CD4-positive, alpha-beta T cell treated with Interleukin-15 for 4 hours (primary cell): ENCODE results near the gene WBP2.

ENCODE experiments used
- DNase-seq: peaks from one replicate; pipeline ENCODE4 v3.0.0-alpha.2; 2020; ENCODE audit warnings: low spot score

WBP2 gene

DNA sequence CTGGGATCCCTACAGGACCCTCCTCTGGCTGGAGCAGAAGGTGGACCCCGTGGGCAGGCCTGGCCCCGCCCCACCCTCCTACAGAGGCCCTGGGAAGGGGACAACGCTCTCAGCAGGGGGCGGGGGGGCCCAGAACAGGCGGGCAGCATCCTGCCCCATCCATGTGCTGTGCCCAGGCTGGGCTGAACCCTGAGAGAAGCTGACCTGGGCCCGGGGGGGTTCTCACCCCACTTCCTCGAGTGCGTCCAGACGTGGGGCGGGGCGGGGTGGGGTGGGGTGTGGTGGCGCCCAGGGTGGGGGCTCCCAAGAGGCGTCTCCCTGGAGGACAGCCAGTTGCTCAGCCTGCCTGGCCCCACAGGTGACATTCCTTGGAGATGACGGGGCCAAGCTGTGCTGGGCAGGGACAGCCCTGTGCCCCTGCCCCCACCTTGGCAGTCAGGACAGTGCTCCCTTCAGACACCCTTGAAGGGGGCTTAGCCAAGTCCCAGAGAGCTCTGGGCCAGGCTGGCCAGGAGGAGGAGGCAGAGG, 10.5 kb downstream of the WBP2 start:
- DNase-seq = no peak

DNA sequence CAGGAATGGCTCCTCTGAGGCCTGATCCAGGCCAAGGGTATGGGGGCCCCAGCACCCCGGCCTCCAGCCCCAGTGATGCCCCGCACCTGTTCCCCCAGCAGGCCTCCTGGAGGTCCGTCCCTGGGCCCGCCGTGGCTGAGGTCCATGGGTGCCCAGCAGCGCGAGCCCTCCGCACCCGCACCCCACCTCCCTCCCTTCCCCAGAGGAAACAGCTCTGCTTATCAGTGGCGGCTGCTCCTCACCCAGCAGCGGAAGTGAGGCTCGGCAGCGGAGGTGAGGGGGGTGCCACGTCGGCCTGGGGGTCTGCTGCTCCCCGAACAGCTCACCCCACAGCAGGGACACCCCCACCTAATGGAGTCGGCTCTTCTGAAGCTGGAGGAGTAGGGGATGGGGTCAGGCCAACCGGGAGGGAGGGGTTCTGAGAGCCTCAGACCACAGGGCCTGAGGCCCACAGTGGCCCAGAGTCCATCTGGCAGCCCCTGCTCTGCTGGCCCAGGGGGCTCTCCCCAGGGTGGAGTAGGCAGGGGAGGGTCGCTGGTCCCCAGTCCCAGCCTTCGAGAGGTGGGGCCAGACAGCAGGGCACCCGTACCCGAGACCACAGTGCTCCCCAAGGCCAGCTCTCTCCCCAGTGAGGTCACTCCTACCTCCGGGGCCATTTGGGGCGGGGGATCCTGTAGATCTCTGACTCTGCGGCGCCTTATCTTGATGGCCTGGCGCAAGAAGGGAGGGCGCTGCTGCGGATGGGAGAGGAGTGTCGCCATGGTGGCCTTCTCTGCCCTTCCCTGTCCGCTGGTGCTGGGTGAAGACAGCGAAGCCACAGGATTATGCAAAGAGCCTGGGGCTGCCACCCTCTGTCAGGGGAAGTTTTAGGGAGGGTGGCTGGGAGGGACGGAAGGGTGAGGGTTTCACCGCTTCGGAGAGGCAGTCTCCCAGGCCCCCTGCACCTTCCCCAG, 11.3 kb downstream of the WBP2 start, which contains the start of gene UNC13D:
Gene UNC13D (minus strand): TSS at position 828 of the 953 bp plus-strand sequence. CDS start 67 bp downstream, at position 761.
- peak; percentile 68 for DNase-seq

DNA sequence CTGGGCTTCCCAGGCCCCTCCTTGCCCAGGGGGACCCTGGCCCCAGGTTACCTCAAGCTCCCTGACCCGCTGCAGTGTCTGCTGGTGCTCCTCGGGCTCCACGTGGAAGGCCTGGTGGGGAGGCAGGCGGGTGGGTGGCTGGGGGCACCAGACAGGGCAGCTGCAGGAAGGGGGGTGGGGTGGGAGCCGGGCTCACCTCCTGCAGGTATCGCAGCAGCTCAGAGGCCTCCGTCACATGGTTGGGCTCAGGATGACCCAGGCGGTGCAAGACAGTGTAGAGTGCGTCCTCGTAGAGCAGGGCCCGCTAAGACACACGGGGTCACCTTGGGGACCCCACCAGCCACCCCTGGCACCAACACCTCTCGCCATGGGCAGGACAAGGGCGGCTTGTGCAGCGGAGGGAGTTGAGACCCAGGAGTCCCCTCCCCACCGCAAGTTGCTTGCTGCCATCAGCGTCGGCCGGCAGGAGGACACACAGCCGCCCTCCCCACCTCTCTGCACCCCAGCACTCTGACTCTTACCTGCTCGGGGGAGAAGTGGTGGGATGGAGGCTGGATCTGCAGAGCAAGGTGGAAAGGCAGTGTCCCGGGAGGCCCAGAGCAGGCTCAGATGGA, 12.1 kb downstream of the WBP2 start:
- peak; percentile 41 for DNase-seq

DNA sequence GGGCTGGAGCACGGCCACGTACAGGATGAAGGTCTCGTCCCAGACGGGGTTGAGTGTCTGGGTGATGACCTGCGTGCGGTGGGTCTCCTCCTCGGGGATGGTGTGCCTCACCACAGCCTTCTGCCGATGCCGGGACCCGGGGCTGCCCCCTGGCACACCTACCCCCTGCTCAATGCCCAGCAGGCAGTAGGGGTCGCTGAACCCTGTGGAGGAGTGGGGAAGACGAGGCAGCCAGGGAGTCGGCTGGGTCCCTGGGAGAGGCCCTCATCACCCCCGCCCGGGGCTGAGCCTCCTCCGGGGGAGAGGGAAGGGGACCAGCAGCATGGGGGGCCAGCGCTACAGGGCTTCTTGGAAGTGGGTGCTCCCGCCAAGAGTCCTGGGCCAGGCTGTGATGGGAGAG, 12.7 kb downstream of the WBP2 start:
- no peak for DNase-seq

DNA sequence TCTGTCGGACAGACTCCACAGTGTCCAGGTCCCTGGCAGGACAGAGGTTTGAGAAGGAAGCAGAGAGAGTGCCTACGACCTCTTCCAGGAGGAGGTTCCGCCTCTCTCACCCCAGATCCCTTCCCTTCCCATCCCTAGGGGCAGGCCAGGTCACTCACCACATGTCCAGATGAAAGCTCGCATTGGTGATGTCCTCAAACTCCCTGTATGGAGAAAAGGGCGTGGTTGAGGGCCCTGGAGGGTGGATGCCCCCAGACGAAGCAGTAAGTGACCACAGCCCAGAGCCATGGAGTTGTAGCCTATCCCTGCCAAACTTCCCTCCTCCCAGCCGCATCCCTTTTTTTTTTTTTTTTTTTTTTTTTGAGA, 14.4 kb downstream of the WBP2 start:
- no peak for DNase-seq

DNA sequence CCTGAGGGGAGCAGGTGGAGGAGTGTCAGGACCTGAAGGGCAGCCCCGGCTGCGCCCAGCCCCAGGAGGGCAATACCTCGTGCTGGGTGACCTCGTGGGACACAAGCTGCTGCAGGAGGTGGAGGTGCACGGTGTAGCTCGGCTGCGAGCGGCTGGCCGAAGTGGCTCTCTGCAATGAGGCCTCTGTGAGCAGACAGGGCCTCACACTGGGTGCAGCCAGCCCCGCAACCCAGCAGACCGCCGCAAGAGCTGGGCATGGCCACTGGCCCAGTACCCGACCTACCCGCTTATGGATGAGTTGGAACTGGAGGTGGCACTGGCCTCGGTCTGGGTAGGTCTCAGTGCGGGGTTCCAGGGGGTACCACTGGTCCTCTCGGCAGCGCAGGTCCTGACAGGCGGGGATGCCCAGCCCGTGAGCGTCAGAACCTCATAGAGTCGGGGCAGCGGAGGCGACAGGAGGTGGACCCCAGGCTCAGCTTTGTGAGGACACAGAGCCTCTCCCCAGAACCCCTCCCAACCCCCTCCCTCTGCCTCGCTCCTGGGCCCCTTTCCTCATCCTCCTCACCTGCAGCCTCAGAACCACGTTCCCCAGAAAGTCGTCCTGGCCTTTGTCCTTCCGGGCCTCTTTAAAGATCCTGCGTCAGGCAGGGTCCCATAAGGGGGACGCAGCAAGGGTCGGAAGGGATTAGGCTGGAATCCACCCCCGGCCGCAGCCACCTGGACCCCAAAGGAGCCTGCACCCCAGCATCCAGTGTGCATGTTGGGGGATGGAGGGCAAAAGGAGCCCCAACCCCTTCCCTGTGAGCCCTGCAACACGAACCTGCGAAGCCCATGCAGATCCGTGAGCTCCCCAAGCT, 15.0 kb downstream of the WBP2 start:
- DNase-seq = no peak

DNA sequence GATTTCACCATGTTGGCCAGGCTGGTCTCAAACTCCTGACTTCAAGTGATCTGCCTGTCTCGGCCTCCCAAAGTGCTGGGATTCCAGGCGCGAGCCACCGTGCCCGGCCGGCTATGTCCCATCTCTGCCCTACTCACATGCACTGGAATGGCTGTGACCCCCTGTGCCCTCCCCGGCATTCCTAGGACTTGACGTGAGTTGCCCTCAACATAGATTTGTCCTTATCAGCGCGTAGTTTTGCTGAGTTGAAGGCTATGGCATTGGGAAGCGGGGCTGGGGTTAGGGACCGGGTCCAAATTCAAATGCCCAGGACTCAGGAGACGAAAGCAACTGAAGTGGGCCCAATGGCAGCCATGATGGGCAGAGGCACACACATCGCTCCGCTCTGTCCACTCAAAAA, 16.7 kb downstream of the WBP2 start:
- no peak for DNase-seq

DNA sequence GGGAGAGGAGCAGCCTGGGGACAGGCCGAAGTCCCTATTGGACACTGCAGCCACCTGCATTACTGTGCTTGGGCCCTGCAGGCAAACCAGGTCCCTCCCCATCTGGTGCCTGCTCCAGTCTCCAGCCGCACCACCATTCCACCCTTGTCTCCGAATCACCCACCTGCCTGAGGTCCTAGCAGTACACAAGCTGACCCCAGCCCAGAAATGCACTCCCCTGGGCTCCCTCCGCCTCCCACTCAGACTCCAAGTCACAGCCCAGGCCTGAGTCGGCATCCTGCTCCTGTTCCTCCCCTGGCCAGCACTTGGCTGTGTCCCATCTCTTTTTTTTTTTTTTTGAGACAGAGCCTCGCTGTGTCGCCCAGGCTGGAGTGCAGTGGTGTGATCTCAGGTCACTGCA, 17.2 kb downstream of the WBP2 start:
- no peak for DNase-seq

DNA sequence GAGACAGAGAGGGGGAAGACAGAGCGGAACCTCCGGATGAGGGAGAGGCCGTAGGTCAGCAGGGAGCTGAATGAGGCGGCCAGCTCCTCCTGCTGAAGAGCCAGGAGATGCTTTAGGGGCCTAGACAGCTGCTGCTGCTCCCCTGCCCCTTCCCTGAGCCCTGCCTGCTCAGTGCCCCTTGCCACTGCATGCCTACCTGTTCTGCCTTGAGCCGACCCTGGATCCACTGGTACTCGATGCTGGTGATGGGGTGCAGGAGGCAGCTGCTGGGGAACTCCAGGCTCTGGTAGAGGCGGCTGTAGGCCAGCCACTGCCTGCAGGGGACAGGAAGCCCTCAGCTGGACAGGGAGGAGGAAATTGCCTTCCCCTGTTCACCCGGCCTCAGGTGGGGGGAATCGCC, 18.5 kb downstream of the WBP2 start:
- no peak for DNase-seq

DNA sequence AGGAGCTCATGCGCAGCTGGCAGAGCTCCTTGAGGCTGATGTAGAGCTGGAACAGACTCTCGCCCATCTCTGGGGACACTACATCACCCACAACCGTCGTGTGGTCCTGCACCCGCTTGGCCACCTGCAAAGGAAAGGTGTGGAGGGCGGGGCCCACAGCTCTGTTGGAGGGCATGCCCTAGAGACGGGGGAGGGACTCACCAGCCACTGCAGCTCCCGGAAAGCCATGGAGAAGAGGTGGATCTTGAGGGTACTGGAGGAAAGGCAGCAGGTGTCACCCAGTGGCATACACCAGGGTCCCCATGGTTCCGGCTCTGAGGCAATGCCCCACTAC, 19.5 kb downstream of the WBP2 start:
- DNase-seq = no peak

DNA sequence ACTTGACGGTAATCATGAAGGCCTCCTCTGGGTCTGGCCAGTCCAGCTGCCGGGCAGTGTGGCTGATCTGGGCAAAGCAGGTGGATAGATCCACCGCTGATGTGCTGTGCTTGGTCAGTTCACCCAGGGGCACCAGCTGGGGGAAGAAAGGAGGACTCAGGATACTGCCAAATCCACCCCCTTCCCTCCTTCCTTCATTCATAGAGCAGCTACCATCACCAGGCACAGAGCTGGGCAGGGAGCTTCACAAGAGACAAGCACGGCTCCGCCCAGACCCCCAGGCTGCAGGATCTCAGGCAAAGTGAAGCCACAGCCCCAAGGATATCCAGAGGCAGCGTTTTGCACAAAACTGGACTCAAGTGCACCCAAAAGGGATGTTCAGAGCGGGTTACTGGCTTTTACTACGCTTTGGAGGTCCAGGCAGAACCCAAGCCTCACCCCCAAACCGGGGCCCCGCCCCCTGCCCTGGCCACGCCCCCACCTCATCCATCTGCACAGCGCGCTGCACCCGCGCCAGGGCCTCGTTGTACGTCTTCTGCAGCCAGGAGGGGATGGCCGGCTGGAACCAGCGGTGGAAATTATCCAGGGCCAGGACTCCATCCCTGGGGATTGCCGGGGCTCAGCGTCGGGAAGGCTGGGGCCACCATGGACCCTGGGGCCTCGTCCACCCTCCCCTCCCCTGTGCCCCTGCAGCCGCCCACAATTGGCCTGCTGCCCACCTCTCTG, 20.0 kb downstream of the WBP2 start:
- DNase-seq = no peak

DNA sequence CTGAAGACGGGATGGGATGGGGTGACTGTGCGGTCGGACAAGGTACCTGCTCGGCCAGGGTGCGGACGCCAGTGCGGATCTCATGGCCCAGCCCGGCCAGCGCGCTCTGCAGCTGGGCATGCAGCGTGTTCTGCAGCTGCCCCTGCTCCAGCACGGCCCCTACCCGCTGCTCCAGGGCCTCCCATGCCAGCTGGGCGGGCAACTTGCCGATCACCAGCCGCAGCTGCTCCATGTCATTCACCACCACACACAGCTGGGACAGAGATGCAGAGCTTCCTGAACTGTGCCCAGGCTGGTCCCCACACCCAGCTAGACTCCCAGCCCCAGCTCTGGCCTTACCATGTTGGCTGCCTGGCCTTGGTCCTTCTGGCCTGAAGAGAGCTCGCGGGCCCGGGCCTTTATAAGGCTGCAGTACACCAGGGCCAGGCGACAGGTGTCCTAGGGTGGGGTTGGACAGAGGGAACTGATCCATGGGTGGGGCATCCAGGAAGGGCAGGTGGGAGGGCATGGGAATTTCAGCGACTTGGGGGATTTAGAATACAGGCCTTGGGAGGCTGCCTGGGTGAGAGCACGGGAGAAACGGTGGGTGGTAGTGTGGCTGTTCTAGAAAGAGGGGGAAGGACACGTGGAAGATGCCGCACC, 20.7 kb downstream of the WBP2 start:
- DNase-seq = no peak

DNA sequence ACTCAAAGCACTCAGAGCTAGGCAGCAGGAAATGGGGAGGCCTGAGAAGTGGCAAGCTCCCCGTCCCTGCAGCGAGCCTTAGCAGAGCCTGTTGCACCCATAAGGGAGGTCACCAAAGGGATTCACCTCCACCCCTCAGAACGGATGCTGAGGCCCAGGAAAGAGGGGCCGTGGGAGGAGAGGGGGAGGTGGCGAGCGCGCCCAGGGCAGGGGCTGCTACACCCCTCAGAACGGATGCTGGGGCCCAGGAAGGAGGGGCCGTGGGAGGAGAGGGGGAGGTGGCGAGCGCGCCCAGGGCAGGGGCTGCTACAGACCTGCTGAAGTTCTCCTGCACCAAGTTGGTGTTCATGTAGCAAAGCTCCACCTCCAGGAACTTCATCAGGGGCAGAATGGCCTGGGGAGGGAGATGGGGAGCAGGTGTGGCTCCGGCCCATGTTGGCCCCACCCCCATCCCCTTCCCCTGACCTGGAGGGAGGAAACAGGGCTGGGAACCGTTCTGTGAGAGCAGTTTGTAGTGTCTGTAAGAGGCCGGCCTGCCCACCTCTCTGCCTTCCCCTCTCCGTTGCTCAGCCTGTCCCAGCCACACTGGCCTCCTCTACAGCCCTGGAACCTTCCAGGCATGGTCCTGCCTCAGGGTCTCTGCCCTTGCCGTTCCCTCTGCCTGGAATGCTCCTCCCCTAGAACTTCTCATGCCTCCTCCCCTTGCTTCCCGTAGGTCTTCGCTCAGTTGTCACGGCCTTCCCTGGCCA, 22.3 kb downstream of the WBP2 start:
- peak; percentile 10 for DNase-seq

DNA sequence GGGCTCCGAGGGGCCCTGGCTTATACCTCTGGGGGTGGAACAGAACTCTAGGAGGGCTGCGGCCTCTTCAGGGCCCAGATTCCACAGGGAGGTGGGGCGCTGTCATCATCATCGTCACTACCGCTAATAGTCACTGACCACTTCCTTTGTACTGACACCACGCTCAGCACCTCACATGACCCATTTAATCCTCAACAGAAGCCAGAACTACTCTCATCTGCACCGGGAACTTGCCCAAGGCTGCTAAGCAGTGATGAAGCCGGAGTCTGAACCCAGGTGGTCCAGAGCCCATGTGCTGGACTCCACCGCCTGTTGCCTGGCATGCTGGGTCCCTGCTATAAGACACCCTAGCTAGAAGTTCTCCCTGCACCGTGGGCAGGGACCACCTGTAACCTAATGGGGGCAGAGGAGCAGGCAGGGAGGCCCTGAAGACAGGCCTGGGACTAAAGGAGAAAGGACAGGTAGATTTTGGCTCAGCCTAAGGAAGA, 22.9 kb downstream of the WBP2 start:
- DNase-seq = peak; percentile 57

DNA sequence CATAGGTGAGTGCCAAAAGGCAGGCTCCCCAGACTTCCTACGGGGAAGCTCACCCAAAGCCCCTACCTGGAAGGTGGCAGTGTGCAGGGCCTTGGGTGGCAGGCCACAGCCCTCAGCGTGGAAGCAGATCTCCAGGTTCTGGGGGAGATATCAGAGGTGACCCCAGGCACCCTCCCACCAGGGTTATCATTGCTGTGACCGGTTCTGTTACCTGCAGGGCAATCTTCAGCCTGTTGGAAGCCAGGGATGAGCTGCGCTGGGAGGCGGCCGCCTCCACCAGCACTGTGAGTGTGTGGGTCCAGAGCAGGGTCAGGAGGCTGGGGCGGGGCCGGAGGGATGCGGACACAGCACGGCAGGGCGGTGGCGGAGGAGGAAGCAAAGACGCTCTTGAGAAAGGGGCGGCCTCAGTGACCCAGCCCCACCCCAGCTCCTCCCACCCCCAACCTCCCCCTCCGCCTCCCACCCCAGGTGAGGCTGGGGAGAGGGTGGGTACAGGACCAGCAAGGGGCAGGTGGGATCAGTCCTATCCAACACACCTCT, 24.0 kb downstream of the WBP2 start:
- no peak for DNase-seq

DNA sequence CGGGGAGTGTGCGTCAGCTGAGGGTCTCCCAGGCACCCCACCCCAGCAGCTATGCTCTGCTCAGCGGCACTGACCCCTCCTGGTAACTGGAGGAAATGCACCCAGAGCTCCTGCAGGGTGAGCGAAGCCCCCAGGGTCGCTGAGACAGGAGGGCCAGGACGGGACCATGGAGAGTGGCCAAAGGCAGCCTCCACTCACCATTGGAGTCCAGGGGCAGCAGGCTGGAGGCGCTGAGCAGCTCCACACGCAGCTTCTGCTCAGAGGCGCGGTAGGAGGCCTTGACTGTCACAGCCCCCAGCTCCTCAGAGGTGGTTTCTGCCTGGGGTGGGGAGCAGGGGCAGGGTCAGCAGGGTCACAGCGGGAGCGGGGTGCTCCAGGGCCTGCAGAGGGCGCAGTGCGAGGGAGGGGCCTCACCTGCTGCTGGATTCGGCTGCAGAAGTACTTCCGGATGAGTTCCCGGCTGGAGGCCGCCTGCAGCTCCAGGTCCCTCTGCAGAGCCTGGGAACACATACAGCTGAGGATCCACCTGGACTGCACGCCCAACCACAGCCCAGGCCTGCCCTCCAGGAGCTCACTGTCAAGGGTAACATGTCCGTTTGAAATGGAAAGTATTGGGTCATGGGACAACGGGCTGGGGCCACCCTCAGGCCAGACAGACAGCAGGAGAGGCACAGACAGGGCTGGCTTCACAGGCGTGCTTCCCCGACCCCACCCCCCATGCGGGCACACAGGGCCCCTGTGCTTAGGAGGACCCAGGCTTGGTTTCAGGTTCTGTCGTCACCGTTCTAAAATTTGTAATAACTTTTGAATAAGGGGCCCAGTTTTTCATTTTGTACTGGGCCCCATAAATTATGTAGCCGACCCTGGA, 24.7 kb downstream of the WBP2 start:
- no peak for DNase-seq

DNA sequence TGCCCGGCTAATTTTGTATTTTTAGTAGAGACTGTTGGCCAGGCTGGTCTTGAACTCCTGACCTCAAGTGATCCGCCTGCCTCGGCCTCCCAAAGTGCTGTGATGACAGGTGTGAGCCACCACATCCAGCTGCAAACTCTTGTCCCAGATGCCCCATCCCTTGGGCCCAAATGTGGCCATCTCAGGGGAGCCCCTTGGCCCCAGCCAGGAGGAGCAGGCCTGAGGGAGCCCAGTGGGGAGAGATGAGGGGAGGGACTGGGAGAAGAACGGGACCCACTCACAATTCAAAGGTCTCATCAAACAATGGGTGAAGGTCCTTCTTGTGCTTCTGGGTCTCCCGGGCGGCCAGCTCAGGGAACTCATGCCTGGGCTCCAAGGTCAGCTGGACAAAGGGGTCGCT, 25.4 kb downstream of the WBP2 start:
- no peak for DNase-seq

DNA sequence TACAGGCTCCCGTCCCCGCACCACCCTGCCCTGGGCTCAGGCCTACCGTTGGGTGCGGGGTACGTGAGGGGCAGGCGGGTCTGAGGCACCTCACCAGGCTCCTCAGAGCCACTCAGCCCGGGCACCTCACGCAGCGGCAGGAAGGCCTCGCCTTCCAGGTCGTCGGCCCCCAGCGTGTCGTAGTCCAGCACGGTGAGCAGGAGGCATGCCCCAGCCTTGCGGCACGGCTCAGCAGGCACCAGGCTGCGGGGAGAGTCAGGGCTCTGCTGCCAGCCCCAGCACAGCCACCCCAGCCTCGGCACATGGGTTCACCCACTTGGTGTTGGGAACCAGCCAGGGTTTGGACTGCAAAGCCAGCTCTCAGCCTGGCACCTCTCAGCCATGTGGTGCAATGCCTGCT, 26.4 kb downstream of the WBP2 start:
- no peak for DNase-seq

DNA sequence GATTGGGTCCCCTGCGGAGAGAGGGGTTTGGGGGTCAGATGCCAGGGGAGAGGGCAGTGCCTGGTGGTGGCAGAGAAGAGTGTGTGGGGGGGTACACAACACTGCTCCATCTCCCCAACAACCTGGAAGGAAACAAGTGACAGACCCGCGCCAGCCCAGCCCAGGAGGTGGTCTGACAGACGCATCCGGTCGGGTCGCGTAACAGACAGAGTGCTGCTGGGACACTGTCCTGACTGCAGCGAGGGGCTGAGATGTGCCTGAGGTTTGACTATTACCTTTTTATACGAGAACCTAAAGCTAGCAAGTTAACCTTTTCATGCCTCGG, 27.1 kb downstream of the WBP2 start:
- no peak for DNase-seq
